ENCODE measurements around the gene SFTPB.
"Not testable (repeated sequence)": the region's sequence is repeated elsewhere in the genome, so short reads cannot be mapped to it uniquely, and the experiment has no call there.

The SFTPB gene

GRCh38 chr2:85675866-85676548 is 8.0 kb upstream of the SFTPB start:
- no peak for DNase-seq (ENCODE audit: low read depth in 2 of 2)

GRCh38 chr2:85675427-85675826 is 7.4 kb upstream of the SFTPB start:
- no peak for DNase-seq (ENCODE audit: low read depth in 2 of 2)

- DNase-seq (ENCODE audit: low read depth in 2 of 2): no peak
These were observed 6.4 kb upstream of the SFTPB start for GRCh38 chr2:85674417-85674816.

- DNase-seq (ENCODE audit: low read depth in 2 of 2): no peak
These were observed 5.8 kb upstream of the SFTPB start for GRCh38 chr2:85673716-85674375.

GRCh38 chr2:85672456-85672855 is 4.5 kb upstream of the SFTPB start:
- DNase-seq (ENCODE audit: low read depth in 2 of 2): no peak

- not testable (repeated sequence) for DNase-seq (ENCODE audit: low read depth in 2 of 2)
These were observed 2.4 kb upstream of the SFTPB start for GRCh38 chr2:85670416-85670815.

- DNase-seq (ENCODE audit: low read depth in 2 of 2): no peak
These were observed 1.6 kb upstream of the SFTPB start for GRCh38 chr2:85669549-85669948.

GRCh38 chr2:85668857-85669142 is 801 bp upstream of the SFTPB start:
- no peak for DNase-seq (ENCODE audit: low read depth in 2 of 2)

GRCh38 chr2:85667561-85668008 is 414 bp downstream of the SFTPB start:
- no peak for DNase-seq (ENCODE audit: low read depth in 2 of 2)

- no peak for DNase-seq (ENCODE audit: low read depth in 2 of 2)
These were observed 1.3 kb downstream of the SFTPB start for GRCh38 chr2:85666435-85667316.

GRCh38 chr2:85666016-85666415 is 2.0 kb downstream of the SFTPB start:
- DNase-seq (ENCODE audit: low read depth in 2 of 2): no peak

- DNase-seq (ENCODE audit: low read depth in 2 of 2): no peak
These were observed 2.6 kb downstream of the SFTPB start for GRCh38 chr2:85665264-85665937.

- DNase-seq (ENCODE audit: low read depth in 2 of 2): no peak
These were observed 4.1 kb downstream of the SFTPB start for GRCh38 chr2:85663594-85664565.

GRCh38 chr2:85662899-85663593 is 5.0 kb downstream of the SFTPB start:
- DNase-seq (ENCODE audit: low read depth in 2 of 2): no peak

GRCh38 chr2:85661139-85661858 is 6.7 kb downstream of the SFTPB start:
- DNase-seq (ENCODE audit: low read depth in 2 of 2): no peak

- no peak for DNase-seq (ENCODE audit: low read depth in 2 of 2)
These were observed 7.3 kb downstream of the SFTPB start for GRCh38 chr2:85660725-85661124.

- not testable (repeated sequence) for DNase-seq (ENCODE audit: low read depth in 2 of 2)
These were observed 7.7 kb downstream of the SFTPB start for GRCh38 chr2:85660301-85660700.

GRCh38 chr2:85659324-85659981 is 8.5 kb downstream of the SFTPB start:
- DNase-seq (ENCODE audit: low read depth in 2 of 2): no peak

- DNase-seq (ENCODE audit: low read depth in 2 of 2): not testable (repeated sequence)
These were observed 10.6 kb downstream of the SFTPB start for GRCh38 chr2:85657399-85657798.

All from stimulated activated CD4-positive, alpha-beta T cell treated with anti-CD3 and anti-CD28 coated beads, Interleukin-15, amount 100 ng/mL, for 48 hours (primary cell).